HepG2 (cell line): ENCODE measurements around the gene DQX1. TPM values are rescaled to one million over a fixed set of nuclear protein-coding genes. Genes with fewer than 3 reads are reported as not detected.

Experiments used
- ATAC-seq: fragments of 200-7000 bp; cut with Tn5 transposase; 3 replicates; pipeline ENCODE4 v1.9.1; 2020; ENCODE audit warnings: mild to moderate bottlenecking, moderate library complexity
- BruUV-seq: library from RNA; stranded (reverse); fragments of 400-500 nt; replicated peaks from 2 replicates; lab custom pipeline; 2021; lab: Mats Ljungman, UMichigan
- CTCF ChIA-PET: fragments of 300-600 bp; formaldehyde crosslinking; extraction: SDS; loops from one replicate; lab custom pipeline; 2021; ENCODE audit warnings: low total read pairs, inconsistent platforms, low intra/inter-chr PET ratio; lab: Yijun Ruan, JAX
- POLR2A ChIA-PET: fragments of 350-600 bp; sonication (Branson Sonifier 250); formaldehyde crosslinking; loops from one replicate; lab custom pipeline; 2020; ENCODE audit warnings: antibody characterized with exemption, inconsistent platforms; lab: Yijun Ruan, JAX
- DNase-seq: peaks from one replicate; pipeline ENCODE4 v3.0.0-alpha.2; 2015; ENCODE audit warnings: low spot score
- FAIRE-seq: peaks from 3 replicates; lab custom pipeline; 2011; peaks lifted over from hg19 to GRCh38; lab: Jason Lieb, UNC
- H2AFZ ChIP-seq: one replicate; pipeline ENCODE4 v1.6.1; 2011; ENCODE audit warnings: low read length, inconsistent platforms
- H3K27ac ChIP-seq: fragments of 300-600 bp; 3 replicates; pipeline ENCODE4 v1.8.0; 2011; ENCODE audit warnings: mixed run types, mild to moderate bottlenecking, mixed read lengths, low read length, inconsistent platforms; ENCODE audit not compliant: insufficient read depth; ENCODE audit errors: extremely low read length
- H3K27me3 ChIP-seq, 2 experiments: fragments of 200-600 bp in 1 of 2; 2 replicates in 1 of 2; 3 replicates in 1 of 2; pipeline versions ENCODE4 v1.6.0 to v1.8.0; 2011; ENCODE audit warnings: low read length in 2 of 2, mild to moderate bottlenecking in 2 of 2, moderate library complexity in 2 of 2, inconsistent platforms in 1 of 2; ENCODE audit not compliant: insufficient read depth in 2 of 2, control insufficient read depth in 1 of 2
- H3K36me3 ChIP-seq, 2 experiments: fragments of 200-600 bp in 1 of 2; replicated peaks in 1 of 2; 2 replicates in 1 of 2; 3 replicates in 1 of 2; pipeline versions ENCODE4 v1.5.1 to v1.8.0; 2011; ENCODE audit warnings: low read length in 2 of 2, inconsistent platforms in 1 of 2; ENCODE audit not compliant: insufficient read depth in 2 of 2, control insufficient read depth in 1 of 2
- H3K4me1 ChIP-seq: 2 replicates; pipeline ENCODE4 v1.5.1; 2012; ENCODE audit warnings: low read length, inconsistent platforms; ENCODE audit not compliant: insufficient read depth
- H3K4me2 ChIP-seq: 2 replicates; pipeline ENCODE4 v1.6.0; 2011; ENCODE audit warnings: low read depth, low read length, inconsistent platforms
- H3K4me3 ChIP-seq, 3 experiments: fragments of 200-600 bp in 1 of 3; sonication (generic), shearing (Covaris generic) in 1 of 3; replicated peaks in 1 of 3; 2 replicates each; pipeline ENCODE4 v1.5.1; 2011 to 2016; ENCODE audit warnings: low read length in 3 of 3, inconsistent platforms in 2 of 3, low read depth in 2 of 3, mild to moderate bottlenecking in 2 of 3, control low read depth in 1 of 3, mixed read lengths in 1 of 3; ENCODE audit not compliant: insufficient read depth in 1 of 3
- H3K79me2 ChIP-seq: one replicate; pipeline ENCODE4 v1.6.1; 2011; ENCODE audit warnings: low read length, inconsistent platforms; ENCODE audit not compliant: insufficient read depth
- H3K9ac ChIP-seq: 2 replicates; pipeline ENCODE4 v1.6.0; 2011; ENCODE audit warnings: mild to moderate bottlenecking, low read depth, low read length, inconsistent platforms; ENCODE audit not compliant: insufficient read depth
- H3K9me3 ChIP-seq: 2 replicates; pipeline ENCODE4 v1.5.1; 2012; ENCODE audit warnings: mild to moderate bottlenecking, low read length
- H4K20me1 ChIP-seq: 2 replicates; pipeline ENCODE4 v1.6.0; 2011; ENCODE audit warnings: inconsistent platforms, mild to moderate bottlenecking, low read length, moderate library complexity; ENCODE audit not compliant: insufficient read depth
- AKAP8 ChIP-seq: sonication (generic); formaldehyde crosslinking; IDR thresholded peaks from 2 replicates; pipeline ENCODE4 v1.5.1; 2020; ENCODE audit warnings: mild to moderate bottlenecking, missing genetic modification reagents
- CERS6 ChIP-seq: sonication (generic); formaldehyde crosslinking; IDR thresholded peaks from 2 replicates; pipeline ENCODE4 v1.5.0; 2020; ENCODE audit warnings: missing genetic modification reagents
- HNRNPK ChIP-seq: fragments of 200-400 bp; formaldehyde crosslinking; IDR thresholded peaks from 2 replicates; pipeline ENCODE4 v1.6.1; 2018; ENCODE audit warnings: low read length, low read depth, moderate library complexity, mild to moderate bottlenecking; ENCODE audit not compliant: poor library complexity, severe bottlenecking
- PHF20 ChIP-seq: sonication (generic); formaldehyde crosslinking; IDR thresholded peaks from 2 replicates; pipeline ENCODE4 v1.5.0; 2020; ENCODE audit warnings: mild to moderate bottlenecking, missing genetic modification reagents
- REPIN1 ChIP-seq: sonication (generic); formaldehyde crosslinking; IDR thresholded peaks from 2 replicates; pipeline ENCODE4 v1.8.0; 2022; ENCODE audit warnings: missing genetic modification reagents, low read depth, mild to moderate bottlenecking, borderline replicate concordance
- SRSF1 ChIP-seq: fragments of 200-400 bp; formaldehyde crosslinking; optimal IDR thresholded peaks from 2 replicates; pipeline ENCODE3; 2017; ENCODE audit warnings: mild to moderate bottlenecking, low read depth, low read length, moderate library complexity
- ZKSCAN5 ChIP-seq: sonication (generic); formaldehyde crosslinking; IDR thresholded peaks from 2 replicates; pipeline ENCODE4 v1.5.1; 2020; ENCODE audit warnings: mild to moderate bottlenecking, missing genetic modification reagents
- ZNF614 ChIP-seq: IDR thresholded peaks from 2 replicates; pipeline ENCODE4 v1.6.1; 2018; ENCODE audit warnings: missing biosample characterization, missing genetic modification reagents, inconsistent platforms, borderline replicate concordance
- ZNF615 ChIP-seq: sonication (generic); formaldehyde crosslinking; IDR thresholded peaks from 2 replicates; pipeline ENCODE4 v1.5.0; 2020; ENCODE audit warnings: mild to moderate bottlenecking, missing genetic modification reagents, borderline replicate concordance
- WGBS: methylation state at CpG from one replicate; pipeline ENCODE4 v1.1.6; 2017; ENCODE audit warnings: low lambda C conversion rate; 5-methylcytosine and 5-hydroxymethylcytosine counted together
- in situ Hi-C: cut with HindIII; loops from 2 replicates; pipeline ENCODE4 v1.10.0; 2017; ENCODE audit warnings: low pct_unique_long_range_greater_than_20kb; ENCODE audit not compliant: extremely low pct_ligation_motif_present
- intact Hi-C: fragments of 100-400 bp; cut with micrococcal nuclease; formaldehyde crosslinking; loops from one replicate; pipeline ENCODE4 v1.10.0; 2022; ENCODE audit not compliant: unreplicated experiment
- polyA plus RNA-seq, 8 experiments: library from polyadenylated mRNA; depleted of rRNA in 3 of 8; stranded (reverse) in 7 of 8; unstranded in 1 of 8; fragments of >200 nt; fragmentation: Illumina TruSeq in 4 of 8; extraction: Trizol in 4 of 8; gene quantifications; 2 replicates each; pipeline versions ENCODE4 v1.2.1 to v1.2.3, GENCODE V29; 2011 to 2016; ENCODE audit warnings: low read depth in 4 of 8, missing spikeins in 1 of 8, mixed read lengths in 1 of 8; ENCODE audit not compliant: insufficient read depth in 1 of 8
- total RNA-seq, 5 experiments: library from RNA; depleted of rRNA; stranded (reverse); fragments of >200 nt; fragmentation: Illumina TruSeq; extraction: Trizol; gene quantifications; 2 replicates each; pipeline ENCODE4 v1.2.3, GENCODE V29; 2016; ENCODE audit warnings: low read depth in 1 of 5
- TF ChIP-seq, protein P1 (sequence below): sonication (generic); formaldehyde crosslinking; IDR thresholded peaks from 2 replicates; pipeline ENCODE4 v1.5.1; 2020; ENCODE audit warnings: missing genetic modification reagents, mild to moderate bottlenecking, borderline replicate concordance
- TF ChIP-seq, protein P2 (sequence below): sonication (generic); formaldehyde crosslinking; IDR thresholded peaks from 2 replicates; pipeline ENCODE4 v1.5.1; 2020; ENCODE audit warnings: mild to moderate bottlenecking, missing genetic modification reagents, moderate library complexity

The DQX1 gene
- total and polyA plus RNA-seq, 2 of the 13 experiments (the other 11 are each of a cell fraction or from before 2014, with no cell fraction given): 27.6 to 89.8 TPM

GRCh38 chr2:74507145-74507925 lies 18.7 kb downstream of the DQX1 start, which contains the start of gene PCGF1:
TSS of gene PCGF1 (minus strand) at chr2:74507695. CDS start at chr2:74507668, 27 bp downstream.
- in situ Hi-C loops (no loop called here), intact Hi-C loops (loop anchor here (1.0 to 2.0 kb wide), 3 partner anchors 22 to 79 kb away; partner anchors contain the start of genes AUP1, HTRA2 and TTC31)
- ChIA-PET POLR2A (interaction anchor here (0.8 to 16.5 kb wide), 18 partner anchors 9 to 94 kb away, joined by 3 to 795 read pairs (median 6); partner anchors contain the start of genes AUP1, CCDC142, DQX1 and HTRA2), CTCF (interaction anchor here (1.1 to 1.9 kb wide), 4 partner anchors 22 to 81 kb away, joined by 3 to 10 read pairs (median 7); partner anchors contain the start of genes AUP1, CCDC142, HTRA2 and TTC31)
- Histone ChIP-seq H3K9ac (peak within 1 kb of the TSS; percentile 94), H4K20me1 (no peaks in the 10 kb centered on the region), H3K27ac (peak within 1 kb of the TSS; percentile 95), H3K4me3 (peak within 1 kb of the TSS; percentile 79 to 97 (median 95)), H3K79me2 (peaks cover 41% of the 10 kb centered on the region), H2AFZ (peak within 1 kb of the TSS; percentile 34), H3K36me3 (no peaks in the 10 kb centered on the region; a peak in 3 of 5 replicates), H3K4me1 (peaks cover 72% of the 10 kb centered on the region), H3K4me2 (peak within 1 kb of the TSS; percentile 98), H3K27me3 (no peaks in the 10 kb centered on the region; a peak in 1 of 5 replicates), H3K9me3 (no peaks in the 10 kb centered on the region)
- BruUV-seq: no TSS peak
- FAIRE-seq: peak; percentile 86
- peak; percentile 98 for DNase-seq
- WGBS: 1% methylated on average over 34 of the region's 56 CpGs
- ATAC-seq: peak; percentile 78
- TF ChIP-seq CERS6: no peak; the same call in 1 of the 2 replicates
- TF ChIP-seq, protein P1, sequence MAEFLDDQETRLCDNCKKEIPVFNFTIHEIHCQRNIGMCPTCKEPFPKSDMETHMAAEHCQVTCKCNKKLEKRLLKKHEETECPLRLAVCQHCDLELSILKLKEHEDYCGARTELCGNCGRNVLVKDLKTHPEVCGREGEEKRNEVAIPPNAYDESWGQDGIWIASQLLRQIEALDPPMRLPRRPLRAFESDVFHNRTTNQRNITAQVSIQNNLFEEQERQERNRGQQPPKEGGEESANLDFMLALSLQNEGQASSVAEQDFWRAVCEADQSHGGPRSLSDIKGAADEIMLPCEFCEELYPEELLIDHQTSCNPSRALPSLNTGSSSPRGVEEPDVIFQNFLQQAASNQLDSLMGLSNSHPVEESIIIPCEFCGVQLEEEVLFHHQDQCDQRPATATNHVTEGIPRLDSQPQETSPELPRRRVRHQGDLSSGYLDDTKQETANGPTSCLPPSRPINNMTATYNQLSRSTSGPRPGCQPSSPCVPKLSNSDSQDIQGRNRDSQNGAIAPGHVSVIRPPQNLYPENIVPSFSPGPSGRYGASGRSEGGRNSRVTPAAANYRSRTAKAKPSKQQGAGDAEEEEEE (CRISPR knock-in tag): peak; percentile 96; the same call in 1 of the 2 replicates
- TF ChIP-seq SRSF1: peak; percentile 28
- peak; percentile 69 for TF ChIP-seq HNRNPK
- peak; percentile 87 for TF ChIP-seq PHF20 (CRISPR knock-in tag)
- peak; percentile 58; the same call in 1 of the 2 replicates for TF ChIP-seq ZKSCAN5 (CRISPR knock-in tag)
- peak; percentile 55; the same call in 1 of the 2 replicates for TF ChIP-seq ZNF615 (CRISPR knock-in tag)
- peak; percentile 84 for TF ChIP-seq REPIN1
- TF ChIP-seq ZNF614: peak; percentile 84; the same call in 1 of the 2 replicates
- TF ChIP-seq AKAP8: peak; percentile 96
- TF ChIP-seq, protein P2, sequence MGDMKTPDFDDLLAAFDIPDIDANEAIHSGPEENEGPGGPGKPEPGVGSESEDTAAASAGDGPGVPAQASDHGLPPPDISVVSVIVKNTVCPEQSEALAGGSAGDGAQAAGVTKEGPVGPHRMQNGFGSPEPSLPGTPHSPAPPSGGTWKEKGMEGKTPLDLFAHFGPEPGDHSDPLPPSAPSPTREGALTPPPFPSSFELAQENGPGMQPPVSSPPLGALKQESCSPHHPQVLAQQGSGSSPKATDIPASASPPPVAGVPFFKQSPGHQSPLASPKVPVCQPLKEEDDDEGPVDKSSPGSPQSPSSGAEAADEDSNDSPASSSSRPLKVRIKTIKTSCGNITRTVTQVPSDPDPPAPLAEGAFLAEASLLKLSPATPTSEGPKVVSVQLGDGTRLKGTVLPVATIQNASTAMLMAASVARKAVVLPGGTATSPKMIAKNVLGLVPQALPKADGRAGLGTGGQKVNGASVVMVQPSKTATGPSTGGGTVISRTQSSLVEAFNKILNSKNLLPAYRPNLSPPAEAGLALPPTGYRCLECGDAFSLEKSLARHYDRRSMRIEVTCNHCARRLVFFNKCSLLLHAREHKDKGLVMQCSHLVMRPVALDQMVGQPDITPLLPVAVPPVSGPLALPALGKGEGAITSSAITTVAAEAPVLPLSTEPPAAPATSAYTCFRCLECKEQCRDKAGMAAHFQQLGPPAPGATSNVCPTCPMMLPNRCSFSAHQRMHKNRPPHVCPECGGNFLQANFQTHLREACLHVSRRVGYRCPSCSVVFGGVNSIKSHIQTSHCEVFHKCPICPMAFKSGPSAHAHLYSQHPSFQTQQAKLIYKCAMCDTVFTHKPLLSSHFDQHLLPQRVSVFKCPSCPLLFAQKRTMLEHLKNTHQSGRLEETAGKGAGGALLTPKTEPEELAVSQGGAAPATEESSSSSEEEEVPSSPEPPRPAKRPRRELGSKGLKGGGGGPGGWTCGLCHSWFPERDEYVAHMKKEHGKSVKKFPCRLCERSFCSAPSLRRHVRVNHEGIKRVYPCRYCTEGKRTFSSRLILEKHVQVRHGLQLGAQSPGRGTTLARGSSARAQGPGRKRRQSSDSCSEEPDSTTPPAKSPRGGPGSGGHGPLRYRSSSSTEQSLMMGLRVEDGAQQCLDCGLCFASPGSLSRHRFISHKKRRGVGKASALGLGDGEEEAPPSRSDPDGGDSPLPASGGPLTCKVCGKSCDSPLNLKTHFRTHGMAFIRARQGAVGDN (CRISPR knock-in tag): peak; percentile 94
